Measurements from ENCODE around the gene FBXW8. TPM values are rescaled to one million over a fixed set of nuclear protein-coding genes. Genes with fewer than 3 reads are reported as not detected.

Gene FBXW8
- total RNA-seq, 2 donors from 2014 or later, result 26.1 to 34.7 TPM

DNA sequence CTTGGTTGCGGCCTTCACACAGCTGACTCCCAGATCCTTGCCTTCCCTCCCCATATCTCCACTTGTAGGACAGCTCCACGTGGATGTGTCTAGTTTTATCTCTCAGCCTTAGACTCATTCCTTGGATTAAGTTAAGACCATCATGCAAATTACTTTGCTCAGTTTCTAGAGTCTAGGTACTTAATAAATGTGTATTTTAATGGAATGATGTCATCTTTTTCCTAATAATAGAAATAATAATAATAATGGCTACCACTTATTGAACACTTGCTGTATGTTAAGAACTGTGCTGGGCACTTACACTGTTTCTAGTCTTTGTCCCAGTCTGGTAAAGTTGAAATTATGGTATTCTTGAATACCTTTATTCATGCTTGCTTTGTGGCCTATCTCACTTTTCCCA, 37.5 kb downstream of the FBXW8 start:
- Histone ChIP-seq H3K27me3 (ENCODE audit: control insufficient read depth, insufficient read depth, low read length, poor library complexity, severe bottlenecking) (no peaks in the 10 kb centered on the region), H3K9me3 (ENCODE audit: control insufficient read depth, low read length) (peaks cover 12% of the 10 kb centered on the region), H3K9ac (ENCODE audit: extremely low read depth, low read length, poor library complexity, severe bottlenecking) (no peak overlapping the region), H3K36me3 (ENCODE audit: control insufficient read depth, insufficient read depth, low read length) (peaks cover 63% of the 10 kb centered on the region), H3K4me3 (ENCODE audit: low read length) (no peak overlapping the region), H3K27ac (ENCODE audit: low read depth, low read length) (no peak overlapping the region), H3K4me1 (ENCODE audit: control insufficient read depth, insufficient read depth, low read length) (no peaks in the 10 kb centered on the region)
- peaks cover 69% of the 10 kb centered on the region for H3K36me3 Mint-ChIP-seq (ENCODE audit: low read depth)
- no peak for DNase-seq
- no peak overlapping the region for H3K4me3 Mint-ChIP-seq
- no peaks in the 10 kb centered on the region for H3K27me3 Mint-ChIP-seq (ENCODE audit: insufficient read depth)
- H3K9me3 Mint-ChIP-seq, result peaks cover 7% of the 10 kb centered on the region
- TF ChIP-seq, protein P1, sequence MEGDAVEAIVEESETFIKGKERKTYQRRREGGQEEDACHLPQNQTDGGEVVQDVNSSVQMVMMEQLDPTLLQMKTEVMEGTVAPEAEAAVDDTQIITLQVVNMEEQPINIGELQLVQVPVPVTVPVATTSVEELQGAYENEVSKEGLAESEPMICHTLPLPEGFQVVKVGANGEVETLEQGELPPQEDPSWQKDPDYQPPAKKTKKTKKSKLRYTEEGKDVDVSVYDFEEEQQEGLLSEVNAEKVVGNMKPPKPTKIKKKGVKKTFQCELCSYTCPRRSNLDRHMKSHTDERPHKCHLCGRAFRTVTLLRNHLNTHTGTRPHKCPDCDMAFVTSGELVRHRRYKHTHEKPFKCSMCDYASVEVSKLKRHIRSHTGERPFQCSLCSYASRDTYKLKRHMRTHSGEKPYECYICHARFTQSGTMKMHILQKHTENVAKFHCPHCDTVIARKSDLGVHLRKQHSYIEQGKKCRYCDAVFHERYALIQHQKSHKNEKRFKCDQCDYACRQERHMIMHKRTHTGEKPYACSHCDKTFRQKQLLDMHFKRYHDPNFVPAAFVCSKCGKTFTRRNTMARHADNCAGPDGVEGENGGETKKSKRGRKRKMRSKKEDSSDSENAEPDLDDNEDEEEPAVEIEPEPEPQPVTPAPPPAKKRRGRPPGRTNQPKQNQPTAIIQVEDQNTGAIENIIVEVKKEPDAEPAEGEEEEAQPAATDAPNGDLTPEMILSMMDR (conservative IDR thresholded peaks at IDR 0.05), result no peak
- H3K27ac Mint-ChIP-seq, result no peak overlapping the region
- no peaks in the 10 kb centered on the region for H3K4me1 Mint-ChIP-seq
- 92 to 100% methylated on average over 1 to 2 of the region's 2 CpGs for WGBS, 2 experiments (ENCODE audit: insufficient coverage in 1 of 2, insufficient read length in 1 of 2)

DNA sequence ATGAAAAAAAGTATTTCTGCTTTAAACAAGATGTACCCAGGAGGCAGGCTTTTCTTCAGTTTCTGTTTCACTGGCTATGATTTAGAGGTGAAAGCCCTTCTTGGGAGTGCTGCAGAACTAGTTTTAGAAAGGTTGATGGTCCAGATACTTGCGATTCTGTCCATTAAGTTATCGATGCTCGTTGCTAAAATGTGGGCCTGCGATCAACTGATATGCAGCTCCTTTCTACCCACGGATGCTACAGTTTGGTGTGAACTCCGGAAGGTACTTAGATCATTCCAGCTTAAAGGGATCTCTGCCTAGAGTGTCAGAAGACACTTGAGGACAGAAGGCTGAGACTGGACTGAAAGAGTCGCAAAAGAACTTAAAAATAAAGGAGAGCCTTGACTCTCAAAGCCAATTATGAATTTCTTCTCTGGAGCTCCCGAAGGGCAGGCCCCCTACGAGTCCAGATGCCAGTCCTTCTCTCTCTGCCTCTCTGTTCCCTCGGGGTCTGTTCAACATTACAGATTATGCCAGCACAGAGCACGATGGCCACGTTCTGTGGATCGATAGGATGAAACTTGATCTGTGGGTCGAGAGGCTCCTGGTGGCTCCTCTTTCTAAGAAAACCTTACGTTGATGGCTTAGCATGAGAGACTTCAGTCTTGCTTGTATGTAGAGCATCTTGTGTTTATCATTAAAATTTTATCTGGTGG, 40.0 kb downstream of the FBXW8 start:
- Histone ChIP-seq H3K4me1 (ENCODE audit: control insufficient read depth, insufficient read depth, low read length) (no peaks in the 10 kb centered on the region), H3K9me3 (ENCODE audit: control insufficient read depth, low read length) (no peaks in the 10 kb centered on the region), H3K4me3 (ENCODE audit: low read length) (no peak overlapping the region), H3K27ac (ENCODE audit: low read depth, low read length) (no peak overlapping the region), H3K36me3 (ENCODE audit: control insufficient read depth, insufficient read depth, low read length) (peaks cover 40% of the 10 kb centered on the region), H3K9ac (ENCODE audit: extremely low read depth, low read length, poor library complexity, severe bottlenecking) (no peak overlapping the region), H3K27me3 (ENCODE audit: control insufficient read depth, insufficient read depth, low read length, poor library complexity, severe bottlenecking) (no peaks in the 10 kb centered on the region)
- peak; percentile 23 for DNase-seq
- TF ChIP-seq, protein P1 (conservative IDR thresholded peaks at IDR 0.05), result no peak
- no peak overlapping the region for H3K4me3 Mint-ChIP-seq
- peaks cover 48% of the 10 kb centered on the region for H3K36me3 Mint-ChIP-seq (ENCODE audit: low read depth)
- H3K27me3 Mint-ChIP-seq (ENCODE audit: insufficient read depth), result no peaks in the 10 kb centered on the region
- H3K9me3 Mint-ChIP-seq, result no peaks in the 10 kb centered on the region
- no peak overlapping the region for H3K27ac Mint-ChIP-seq
- no peaks in the 10 kb centered on the region for H3K4me1 Mint-ChIP-seq
- WGBS, 2 experiments (ENCODE audit: insufficient coverage in 1 of 2, insufficient read length in 1 of 2), result 95 to 96% methylated on average over 15 of the region's 15 CpGs

DNA sequence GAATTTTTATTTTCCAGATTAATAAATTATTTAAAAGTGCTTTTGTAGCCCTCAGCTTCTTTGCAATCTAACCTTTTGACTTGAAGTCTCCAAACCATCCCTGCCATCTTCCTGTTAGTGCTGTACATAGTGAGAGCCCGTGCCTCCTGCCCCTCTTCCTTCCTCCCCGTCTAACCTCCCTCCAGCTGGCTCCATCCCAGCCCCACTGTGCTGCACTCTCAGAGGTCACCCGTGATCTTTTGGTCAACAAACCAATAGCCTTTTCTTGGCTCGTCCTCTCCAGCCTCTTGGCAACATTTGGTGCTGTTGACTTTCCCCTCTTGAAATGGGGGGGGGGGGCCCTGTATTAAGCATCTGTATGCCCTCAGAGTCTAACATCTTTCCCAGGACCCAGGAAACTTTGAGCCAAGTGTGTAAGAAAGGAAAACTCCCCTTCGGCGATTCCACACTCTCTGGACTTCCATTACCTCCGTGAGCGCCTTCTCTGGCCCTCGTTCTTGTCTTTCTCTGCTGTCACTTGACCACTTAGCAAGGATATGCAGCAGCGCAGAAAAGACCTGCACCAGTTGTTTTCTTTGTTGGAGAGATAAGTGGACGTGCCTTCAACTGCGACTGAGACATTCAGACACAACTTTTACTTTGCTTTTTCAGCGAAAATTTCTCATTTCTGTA, 44.1 kb downstream of the FBXW8 start:
- Histone ChIP-seq H3K9ac (ENCODE audit: extremely low read depth, low read length, poor library complexity, severe bottlenecking) (no peak overlapping the region), H3K27ac (ENCODE audit: low read depth, low read length) (no peak overlapping the region), H3K4me3 (ENCODE audit: low read length) (no peak overlapping the region), H3K9me3 (ENCODE audit: control insufficient read depth, low read length) (no peaks in the 10 kb centered on the region), H3K36me3 (ENCODE audit: control insufficient read depth, insufficient read depth, low read length) (peaks cover 17% of the 10 kb centered on the region), H3K4me1 (ENCODE audit: control insufficient read depth, insufficient read depth, low read length) (no peaks in the 10 kb centered on the region), H3K27me3 (ENCODE audit: control insufficient read depth, insufficient read depth, low read length, poor library complexity, severe bottlenecking) (no peaks in the 10 kb centered on the region)
- H3K4me1 Mint-ChIP-seq, result peaks cover 10% of the 10 kb centered on the region
- peaks cover 15% of the 10 kb centered on the region for H3K36me3 Mint-ChIP-seq (ENCODE audit: low read depth)
- peak; percentile 43 for DNase-seq
- H3K9me3 Mint-ChIP-seq, result no peaks in the 10 kb centered on the region
- WGBS, 2 experiments (ENCODE audit: insufficient coverage in 1 of 2, insufficient read length in 1 of 2), result 94 to 95% methylated on average over 9 to 13 of the region's 13 CpGs
- H3K4me3 Mint-ChIP-seq, result no peak overlapping the region
- H3K27me3 Mint-ChIP-seq (ENCODE audit: insufficient read depth), result no peaks in the 10 kb centered on the region
- TF ChIP-seq, protein P1 (conservative IDR thresholded peaks at IDR 0.05), result no peak
- no peak overlapping the region for H3K27ac Mint-ChIP-seq

Data from endodermal cell (in vitro differentiated cells).